ENCODE data around the gene PAIP1.

DNA sequence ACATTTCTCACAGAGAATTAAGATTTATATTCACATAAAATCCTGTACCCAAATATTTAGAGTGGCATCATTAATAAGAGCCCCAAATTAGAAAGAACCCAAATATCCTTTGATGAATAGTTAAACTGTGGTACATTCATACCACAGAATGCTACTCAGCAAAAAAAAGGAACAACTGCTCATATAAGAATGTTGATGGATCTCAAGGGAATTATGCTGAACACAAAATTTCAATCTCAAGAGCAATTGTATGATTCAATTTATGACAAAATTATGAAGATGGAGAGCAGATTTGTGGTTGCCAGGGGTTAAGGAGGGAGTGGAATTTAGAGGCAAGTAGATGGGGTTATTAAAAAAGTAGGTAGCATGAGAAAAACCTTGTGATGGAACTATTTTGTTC is 4.5 kb upstream of the PAIP1 start:
- TF ChIP-seq, protein P1, sequence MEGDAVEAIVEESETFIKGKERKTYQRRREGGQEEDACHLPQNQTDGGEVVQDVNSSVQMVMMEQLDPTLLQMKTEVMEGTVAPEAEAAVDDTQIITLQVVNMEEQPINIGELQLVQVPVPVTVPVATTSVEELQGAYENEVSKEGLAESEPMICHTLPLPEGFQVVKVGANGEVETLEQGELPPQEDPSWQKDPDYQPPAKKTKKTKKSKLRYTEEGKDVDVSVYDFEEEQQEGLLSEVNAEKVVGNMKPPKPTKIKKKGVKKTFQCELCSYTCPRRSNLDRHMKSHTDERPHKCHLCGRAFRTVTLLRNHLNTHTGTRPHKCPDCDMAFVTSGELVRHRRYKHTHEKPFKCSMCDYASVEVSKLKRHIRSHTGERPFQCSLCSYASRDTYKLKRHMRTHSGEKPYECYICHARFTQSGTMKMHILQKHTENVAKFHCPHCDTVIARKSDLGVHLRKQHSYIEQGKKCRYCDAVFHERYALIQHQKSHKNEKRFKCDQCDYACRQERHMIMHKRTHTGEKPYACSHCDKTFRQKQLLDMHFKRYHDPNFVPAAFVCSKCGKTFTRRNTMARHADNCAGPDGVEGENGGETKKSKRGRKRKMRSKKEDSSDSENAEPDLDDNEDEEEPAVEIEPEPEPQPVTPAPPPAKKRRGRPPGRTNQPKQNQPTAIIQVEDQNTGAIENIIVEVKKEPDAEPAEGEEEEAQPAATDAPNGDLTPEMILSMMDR (IDR thresholded peaks at IDR 0.05 in 4 of 5, conservative IDR thresholded peaks at IDR 0.05 in 1 of 5), result no peak
- no peak for TF ChIP-seq POLR2A (IDR thresholded peaks at IDR 0.05)
